NCI-H748 (cell line): ENCODE measurements around the gene KLHL17.
"Not testable (repeated sequence)": the region's sequence is repeated elsewhere in the genome, so short reads cannot be mapped to it uniquely, and the experiment has no call there.

ENCODE experiments used
- DNase-seq: peaks from one replicate; lab custom pipeline; 2025; ENCODE audit not compliant: unreplicated experiment; lab: John Stamatoyannopoulos, UW

Gene KLHL17

DNA sequence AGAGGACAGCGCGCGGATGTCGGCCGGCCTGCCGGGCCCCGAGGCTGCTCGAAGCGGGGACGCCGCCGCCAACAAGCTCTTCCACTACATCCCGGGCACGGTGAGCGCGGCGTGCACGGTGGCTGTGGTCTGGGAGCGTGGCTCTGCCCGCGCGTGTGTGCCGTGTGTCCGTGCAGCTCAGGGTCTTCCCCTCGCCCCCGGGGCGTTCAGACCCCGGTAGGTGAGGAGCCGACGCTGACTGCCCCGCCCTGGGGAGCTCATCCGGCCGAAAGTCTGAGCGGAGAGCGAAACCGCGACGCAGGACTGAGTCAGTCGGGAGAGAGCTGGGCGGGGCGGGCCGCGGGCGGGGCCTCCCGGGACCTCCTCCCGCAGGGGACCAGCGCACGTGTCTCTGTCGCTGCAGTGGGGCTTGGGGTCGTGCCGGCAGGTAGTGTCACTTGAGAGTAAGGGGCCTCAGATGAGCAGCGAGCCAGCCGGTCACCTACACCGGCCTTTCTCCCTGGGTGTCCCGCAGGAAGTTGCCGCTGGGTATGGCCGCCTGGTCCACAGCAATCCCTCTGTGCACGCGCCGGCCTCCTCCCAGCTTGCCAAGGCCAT lies 6.4 kb downstream of the KLHL17 start:
- peak; percentile 26 for DNase-seq

DNA sequence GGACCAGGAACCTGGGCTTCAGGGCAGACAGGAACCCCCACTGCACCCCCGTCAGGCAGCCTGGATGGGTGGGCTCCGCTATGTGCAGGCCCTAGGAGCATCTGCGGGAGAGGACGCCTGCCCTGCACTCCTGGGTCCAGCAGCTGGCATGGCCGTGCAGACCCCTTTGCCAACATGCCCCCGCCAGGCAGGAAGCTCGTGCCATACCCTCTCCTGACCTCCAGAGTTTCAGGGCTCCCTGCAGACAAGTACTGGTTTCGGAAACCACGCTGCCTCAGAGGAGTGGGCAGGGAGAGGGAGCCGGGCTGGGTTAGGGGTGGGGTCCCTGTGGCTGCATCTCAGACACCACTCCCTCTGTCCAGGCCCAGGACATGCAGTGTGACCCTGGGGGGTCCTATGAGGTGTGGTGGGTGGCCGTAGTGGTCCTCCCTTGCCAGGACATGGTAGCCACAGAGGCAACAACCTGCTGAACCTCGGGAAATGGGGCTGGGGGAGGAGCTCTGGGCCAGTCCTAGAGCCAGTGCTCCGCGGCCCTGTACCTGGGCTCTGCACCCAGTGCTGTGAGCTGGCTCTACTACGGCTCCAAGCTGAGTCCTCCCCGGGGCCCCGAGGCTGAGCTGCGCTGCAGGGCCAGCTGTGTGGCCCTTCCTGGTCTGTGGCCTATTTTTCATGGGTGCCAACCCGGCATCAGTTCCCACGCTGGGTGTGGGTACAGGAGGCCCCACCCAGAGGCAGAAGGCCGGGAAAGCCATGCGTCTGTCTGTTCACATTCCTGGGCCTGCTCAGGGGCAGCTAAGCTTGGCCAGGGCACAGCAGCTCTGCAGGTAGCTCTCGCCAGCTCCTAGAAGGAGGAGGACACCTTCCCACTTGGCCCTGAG lies 7.3 kb downstream of the KLHL17 start:
- DNase-seq: no peak

DNA sequence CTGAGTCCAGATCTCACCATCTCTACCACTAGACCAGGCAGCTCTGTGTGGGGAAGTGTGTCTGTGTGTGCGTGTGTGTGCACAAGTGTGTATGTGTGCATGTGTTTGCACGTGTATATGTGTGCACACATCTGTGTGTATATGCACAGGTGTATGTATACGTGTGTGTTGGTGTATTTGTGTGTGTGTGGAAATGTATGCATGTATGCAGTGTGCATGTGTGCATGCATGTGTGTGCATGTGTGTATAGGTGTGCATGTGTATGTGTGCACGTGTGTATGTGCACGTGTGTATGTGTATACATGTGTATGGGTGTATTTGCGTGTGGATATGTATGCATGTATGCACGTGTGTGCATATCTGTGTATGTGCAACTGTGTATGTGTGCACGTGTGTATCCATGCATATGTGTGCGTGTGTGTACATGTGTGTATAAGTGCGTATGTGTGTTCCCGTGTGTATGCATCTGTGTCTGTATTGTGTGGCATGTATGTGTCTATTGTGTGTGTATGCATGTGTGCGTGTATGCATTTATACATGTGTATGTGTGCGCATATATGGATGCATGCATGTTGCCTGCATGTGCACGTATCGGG lies 9.0 kb downstream of the KLHL17 start:
- DNase-seq: no peak

DNA sequence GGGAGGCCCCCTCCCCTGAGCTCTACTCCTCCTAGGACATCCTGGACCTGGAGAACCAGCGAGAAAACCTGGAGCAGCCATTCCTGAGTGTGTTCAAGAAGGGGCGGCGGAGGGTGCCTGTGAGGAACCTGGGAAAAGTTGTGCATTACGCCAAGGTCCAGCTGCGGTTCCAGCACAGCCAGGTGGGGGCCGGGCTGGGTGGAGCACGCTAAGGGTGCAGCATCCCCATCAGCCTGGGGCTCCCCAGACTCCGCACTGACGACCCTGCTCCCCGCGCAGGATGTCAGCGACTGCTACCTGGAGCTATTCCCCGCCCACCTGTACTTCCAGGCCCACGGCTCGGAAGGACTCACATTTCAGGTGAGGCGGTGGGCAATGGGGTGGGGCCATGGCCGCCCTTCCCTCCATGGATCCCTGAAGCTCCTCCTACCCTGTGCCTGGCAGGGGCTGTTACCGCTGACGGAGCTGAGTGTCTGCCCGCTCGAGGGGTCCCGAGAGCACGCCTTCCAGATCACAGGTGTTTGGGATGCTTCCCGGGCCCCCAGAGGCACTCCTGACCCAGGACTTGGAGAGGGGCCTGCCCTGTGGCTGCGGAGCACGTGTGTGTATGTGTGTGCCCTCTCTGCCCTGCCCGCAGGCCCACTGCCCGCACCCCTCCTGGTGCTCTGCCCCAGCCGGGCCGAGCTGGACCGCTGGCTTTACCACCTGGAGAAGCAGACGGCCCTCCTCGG lies 10.0 kb downstream of the KLHL17 start:
- peak; percentile 28 for DNase-seq

DNA sequence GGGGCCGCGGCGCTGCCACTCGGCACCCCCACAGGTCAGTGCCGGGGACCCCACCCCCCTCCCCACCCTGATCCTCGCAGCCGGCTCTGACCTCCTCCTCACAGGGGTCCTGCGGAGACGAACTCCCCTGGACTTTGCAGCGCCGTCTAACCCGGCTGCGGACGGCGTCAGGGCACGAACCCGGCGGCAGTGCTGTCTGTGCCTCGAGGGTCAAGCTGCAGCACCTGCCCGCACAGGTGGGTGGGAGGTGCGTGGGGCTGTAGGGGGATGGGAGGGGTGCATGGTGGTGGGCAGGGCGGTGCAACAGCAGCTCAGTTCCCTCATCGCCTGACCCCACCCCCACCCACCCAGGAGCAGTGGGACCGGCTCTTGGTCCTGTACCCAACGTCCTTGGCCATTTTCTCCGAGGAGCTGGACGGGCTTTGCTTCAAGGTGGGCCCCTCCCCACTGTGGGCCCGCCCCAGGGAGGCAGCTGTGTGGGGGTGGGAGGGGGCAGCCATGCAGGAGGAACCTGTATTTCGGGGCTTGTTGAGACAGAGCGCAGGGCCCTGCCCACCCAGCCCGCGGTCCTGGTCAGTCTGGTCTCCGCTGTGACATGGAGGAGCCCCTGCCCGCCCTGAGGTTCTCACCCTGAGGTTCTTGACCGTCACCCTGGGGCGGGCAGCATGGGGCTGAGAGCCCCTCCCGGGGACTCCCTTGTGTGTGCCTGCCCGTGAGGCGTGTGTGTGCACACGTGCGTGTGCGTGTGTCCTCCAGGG lies 10.8 kb downstream of the KLHL17 start:
- no peak for DNase-seq

DNA sequence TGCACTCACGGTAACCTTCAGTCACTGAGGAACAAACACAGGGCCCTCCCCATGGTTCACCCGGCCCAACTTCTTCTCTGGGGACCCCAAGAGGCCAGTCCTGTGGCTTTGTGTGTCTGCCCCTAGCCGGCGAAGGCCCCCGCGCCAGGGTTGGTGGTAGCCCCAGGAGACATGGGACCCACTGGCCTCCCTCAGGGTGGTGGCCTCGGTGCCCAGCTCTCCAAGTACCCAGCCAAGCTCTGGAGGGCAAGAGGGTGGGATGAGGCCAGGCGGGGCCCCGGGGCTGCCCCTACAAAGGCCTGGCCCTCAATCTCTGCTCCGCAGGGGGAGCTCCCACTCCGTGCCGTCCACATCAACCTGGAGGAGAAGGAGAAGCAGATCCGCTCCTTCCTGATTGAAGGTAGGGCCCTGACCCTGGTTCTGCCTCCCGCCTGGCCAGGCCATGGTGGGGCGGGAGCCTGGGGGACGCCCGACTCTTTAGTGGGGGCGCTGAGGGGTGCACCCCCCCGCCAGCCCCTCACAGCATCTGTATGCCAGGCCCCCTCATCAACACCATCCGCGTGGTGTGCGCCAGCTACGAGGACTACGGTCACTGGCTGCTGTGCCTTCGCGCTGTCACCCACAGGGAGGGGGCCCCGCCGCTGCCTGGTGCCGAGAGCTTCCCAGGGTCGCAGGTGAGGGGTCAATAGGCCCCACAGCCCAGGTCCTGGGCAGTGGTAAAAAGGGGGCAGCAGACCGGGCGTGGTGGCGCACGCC lies 11.5 kb downstream of the KLHL17 start:
- no peak for DNase-seq

DNA sequence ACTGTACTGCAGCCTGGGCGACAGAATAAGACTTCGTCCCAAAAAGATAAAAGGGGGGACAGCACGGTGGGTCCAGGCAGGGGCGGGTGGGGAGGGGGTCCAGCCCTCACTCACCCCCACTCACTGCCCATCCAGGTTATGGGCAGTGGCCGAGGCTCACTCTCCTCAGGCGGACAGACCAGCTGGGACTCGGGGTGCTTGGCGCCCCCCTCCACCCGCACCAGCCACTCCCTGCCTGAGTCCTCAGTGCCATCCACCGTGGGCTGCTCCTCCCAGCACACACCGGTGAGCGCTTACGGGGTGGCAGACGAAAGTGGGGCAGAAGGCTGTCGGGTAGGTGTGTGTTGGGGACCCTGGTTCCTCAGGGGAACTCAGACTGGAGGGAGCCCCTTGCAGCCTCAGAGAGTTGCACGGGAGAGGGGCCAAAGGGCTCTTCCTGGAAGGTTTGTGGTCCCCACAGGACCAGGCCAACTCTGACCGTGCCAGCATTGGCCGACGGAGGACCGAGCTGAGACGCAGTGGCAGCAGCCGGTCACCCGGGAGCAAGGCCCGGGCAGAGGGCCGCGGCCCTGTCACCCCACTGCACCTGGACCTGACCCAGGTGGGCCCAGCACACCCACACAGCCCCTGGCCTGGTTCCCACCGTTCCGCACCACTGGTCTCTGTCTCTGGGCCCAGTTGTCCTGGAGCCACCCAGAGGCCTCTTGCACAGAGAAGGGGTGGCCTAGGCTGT lies 12.5 kb downstream of the KLHL17 start:
- no peak for DNase-seq

DNA sequence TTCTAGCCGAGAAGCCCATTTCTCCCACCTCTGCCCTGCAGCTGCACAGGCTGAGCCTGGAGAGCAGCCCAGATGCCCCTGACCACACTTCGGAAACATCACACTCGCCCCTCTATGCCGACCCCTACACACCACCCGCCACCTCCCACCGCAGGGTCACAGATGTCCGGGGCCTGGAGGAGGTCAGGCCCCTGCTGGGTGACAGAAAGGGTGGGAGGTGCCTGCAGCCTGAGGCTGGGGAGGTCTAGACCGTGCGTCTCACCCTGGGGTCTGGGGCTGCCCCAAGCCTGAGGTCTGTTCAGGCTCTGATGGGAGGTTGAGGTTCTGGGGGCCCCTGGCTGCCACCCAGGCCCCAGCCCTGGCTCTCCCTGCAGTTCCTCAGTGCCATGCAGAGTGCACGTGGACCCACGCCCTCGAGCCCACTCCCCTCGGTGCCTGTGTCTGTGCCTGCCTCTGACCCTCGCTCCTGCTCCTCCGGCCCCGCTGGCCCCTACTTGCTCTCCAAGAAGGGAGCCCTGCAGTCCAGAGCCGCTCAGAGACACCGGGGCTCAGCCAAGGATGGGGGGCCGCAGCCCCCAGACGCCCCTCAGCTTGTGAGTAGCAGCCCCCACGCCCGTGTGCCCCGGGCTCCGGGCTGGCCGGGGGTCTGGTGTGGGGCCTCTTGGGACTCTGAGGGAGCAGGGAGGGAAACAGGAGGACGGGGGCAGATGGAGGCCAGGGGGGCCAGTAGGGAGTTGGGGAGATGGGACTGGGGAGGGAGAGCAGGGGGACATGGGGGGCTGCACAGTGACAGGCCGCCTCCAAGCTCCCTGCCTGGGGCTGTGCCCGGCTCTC lies 13.3 kb downstream of the KLHL17 start:
- no peak for DNase-seq

DNA sequence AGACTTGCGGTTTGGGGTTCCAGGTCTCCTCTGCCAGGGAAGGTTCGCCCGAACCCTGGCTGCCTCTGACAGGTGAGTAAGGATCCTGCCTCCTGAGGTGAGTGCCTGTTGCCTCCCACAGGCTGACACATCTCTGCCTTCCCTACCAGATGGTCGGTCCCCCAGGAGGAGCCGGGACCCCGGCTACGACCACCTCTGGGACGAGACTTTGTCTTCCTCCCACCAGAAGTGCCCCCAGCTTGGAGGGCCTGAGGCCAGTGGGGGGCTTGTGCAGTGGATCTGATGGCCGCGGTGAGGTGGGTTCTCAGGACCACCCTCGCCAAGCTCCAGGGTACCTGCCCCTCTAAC lies 13.9 kb downstream of the KLHL17 start:
- DNase-seq: no peak

DNA sequence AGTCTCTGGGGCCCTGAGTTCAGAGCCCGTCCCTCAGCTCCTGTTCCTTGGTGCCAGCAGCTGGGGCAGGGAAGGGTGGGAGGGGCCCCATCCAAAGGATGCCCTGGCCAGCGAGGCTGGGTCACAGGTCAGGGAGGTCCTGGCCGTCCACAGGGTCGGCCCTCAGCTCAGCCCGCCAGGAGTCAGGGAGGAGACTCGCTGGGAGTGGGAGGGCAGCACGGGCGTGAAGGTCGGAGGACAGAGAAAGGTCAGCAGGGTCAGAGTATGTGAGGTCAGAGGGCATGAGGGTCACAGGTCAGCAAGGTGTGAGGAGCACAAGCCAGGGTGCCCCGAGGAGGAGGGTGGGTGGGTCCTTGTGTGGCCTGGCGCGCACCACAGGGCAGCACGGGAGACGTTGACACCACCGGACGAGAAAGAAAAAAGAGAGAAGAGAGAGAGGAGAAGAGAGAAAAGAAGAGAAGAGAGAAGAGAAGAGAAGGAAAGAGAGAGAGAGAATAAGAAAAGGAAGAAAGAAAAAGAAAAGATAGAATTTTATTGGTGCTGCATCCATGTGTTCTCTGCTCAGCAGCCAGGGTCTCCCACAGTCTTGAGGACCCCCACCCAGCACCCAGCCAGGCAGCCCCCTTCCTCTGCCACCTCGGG lies 14.4 kb downstream of the KLHL17 start:
- DNase-seq: no peak

DNA sequence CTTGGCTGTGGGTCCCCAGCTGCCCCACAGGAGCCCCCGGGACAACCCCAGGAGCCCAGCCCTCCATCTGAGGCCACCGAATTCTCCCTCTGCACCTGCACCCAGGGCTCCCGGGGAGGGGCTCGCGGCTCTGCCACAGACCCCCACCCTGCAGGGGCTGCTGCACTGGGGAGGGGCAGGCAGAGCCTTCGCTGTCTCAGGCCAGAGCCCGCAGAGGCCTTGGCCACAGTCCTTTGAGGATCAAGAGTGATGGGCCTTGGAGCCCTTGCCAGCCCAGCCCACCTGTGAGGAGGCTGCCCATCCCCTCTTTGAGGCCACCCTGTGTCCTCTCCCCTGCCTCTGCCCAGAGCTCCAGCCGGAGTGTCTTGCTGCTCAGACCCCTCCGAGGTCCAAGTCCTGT lies 15.0 kb downstream of the KLHL17 start:
- no peak for DNase-seq

DNA sequence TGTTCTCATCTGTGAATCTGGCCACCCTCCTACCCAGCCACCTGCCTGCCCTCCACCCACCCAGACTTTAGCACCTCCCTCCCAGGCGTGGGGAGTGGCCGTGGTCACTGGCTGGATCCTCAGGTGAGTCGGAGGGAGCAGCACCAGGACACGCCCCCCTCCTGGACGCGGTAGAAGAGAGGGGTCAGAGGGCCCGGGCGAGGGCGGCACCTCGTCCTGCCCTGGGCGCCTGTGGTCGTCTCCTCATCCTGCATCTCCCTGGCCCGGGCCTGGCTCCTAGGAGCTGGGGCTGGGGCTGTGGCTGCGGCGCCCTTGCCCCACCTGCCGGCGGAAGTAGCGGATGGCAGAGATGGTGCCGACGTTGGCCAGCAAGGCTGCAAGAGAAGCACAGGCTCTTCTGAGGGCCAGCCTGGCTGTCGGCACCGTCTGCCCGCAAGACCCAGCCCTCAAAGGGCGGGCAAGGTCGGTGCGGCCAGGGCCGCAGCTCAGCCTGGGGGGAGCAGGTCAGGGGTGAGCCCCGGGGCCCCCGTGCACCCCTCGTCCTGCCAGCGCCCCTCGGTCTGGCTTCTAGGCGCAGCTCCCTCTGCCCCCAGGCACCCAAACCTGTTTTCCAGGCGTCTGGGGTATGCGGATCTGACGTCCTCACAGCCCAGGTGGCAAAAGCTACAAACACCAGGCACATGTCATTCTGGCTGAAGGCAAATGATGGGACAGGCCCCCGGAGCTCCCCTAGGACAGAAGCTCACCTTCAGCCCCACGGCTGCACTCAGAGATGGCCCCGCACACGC lies 15.7 kb downstream of the KLHL17 start:
- DNase-seq: peak; percentile 77

DNA sequence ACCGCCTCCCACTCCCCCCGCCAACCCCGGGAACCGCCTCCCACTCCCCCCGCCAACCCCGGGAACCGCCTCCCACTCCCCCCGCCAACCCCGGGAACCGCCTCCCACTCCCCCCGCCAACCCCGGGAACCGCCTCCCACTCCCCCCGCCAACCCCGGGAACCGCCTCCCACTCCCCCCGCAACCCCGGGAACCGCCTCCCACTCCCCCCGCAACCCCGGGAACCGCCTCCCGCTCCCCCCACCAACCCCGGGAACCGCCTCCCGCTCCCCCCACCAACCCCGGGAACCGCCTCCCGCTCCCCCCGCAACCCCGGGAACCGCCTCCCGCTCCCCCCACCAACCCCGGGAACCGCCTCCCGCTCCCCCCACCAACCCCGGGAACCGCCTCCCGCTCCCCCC lies 16.4 kb downstream of the KLHL17 start:
- DNase-seq: not testable (repeated sequence)

DNA sequence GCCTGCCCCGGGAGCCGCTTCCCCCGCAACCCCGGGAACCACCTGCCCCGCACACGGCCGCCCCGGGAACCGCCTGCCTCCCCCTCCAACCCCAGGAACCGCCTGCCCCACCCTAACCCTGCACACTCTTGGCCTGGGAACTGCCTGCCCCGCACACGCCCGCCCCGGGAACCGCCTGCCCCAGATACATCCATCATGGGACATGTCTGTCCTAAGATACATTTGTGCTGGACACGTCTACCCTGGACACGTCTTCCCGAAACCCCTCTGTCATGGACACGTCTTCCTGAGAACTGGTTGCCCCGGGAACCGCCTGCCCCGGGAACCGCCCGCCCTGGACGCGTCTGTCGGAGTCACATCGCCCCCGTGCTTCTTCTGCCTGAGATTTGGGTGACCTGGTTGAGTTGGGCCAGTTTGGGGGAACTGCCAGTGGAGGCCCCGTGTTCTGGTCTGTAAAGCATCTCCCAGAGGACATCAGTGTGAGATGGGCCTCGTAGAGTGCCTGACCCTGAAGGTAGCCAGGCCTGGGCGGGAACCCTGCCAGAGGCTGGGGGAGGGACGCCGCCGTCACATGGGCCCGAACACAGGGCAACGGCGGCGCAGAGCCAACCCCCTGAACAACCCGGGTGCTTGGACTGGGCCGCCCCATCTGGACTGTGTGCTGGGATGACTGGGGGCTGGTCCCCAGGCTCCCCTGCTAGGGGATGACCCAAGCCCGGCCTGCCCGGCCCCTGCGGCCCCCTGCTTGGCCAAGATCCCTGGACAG lies 17.9 kb downstream of the KLHL17 start:
- DNase-seq: peak; percentile 24

DNA sequence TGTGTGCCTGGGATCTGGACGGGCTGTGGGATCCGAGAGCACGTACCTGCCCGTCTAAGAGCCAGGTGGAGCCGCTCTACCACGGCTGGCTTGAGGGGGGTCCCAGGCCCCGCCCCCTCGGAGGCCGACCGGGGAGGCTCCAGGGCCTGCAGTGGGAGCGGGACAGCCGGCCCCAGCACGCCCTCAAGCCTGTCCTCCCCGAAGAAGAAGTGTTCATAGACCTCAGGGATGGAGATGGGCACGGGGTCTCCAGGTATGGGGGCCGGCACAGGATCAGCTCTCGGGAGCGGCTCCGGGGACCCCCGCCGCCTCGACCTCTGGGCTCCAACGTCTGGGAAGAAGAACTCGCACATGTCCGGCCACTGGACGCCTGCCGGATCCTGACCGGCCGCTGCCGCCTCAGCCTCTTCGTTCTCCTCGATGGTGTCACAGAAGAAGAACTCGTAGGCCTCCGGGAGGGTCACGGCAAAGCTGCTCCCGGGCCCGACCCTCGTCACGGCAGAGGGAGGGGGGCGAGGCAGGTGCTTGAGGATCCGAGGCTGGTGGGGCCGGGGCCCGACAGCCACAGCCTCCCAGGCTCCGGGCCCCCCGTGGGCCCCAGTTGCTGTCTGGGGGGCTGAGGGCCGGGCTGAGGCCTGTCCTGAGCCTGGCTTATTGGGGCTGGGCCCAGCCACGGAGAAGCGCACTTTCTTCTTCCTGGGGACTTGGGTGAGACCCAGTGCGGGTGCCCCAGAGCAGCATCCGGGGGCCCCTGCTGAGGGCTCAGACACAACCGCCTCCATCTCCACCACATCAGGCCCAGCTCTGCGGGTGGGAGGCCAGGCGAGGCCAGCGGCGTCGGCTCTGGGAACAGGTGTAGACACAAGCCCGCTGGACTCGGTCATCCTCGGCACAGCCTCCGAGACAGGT lies 18.7 kb downstream of the KLHL17 start:
- DNase-seq: no peak

DNA sequence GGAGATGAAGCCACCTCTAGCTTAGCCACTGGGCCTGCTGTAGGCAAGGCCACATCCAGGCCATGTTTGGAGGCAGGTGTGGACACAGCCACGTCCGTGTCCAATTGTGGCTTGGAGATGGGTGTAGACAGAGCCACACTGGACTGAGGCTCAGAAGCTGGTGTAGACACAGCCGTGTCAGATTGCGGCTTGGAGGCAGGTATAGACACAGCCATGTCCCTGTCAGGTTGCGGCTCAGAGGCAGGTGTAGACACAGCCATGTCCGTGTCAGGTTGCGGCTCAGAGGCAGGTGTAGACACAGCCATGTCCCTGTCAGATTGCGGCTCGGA lies 19.3 kb downstream of the KLHL17 start:
- peak; percentile 14 for DNase-seq
